ENCODE data around the gene CPS1.

- no peak for TF ChIP-seq CTCF (conservative IDR thresholded peaks at IDR 0.05; ENCODE audit: low read depth, low read length)
- TF ChIP-seq EZH2 (IDR thresholded peaks at IDR 0.05; ENCODE audit: borderline replicate concordance, low read depth, low read length, poor library complexity, severe bottlenecking), result no peak
These were observed 70.5 kb downstream of the CPS1 start for GRCh38 chr2:210626849-210627248.

Data from A673 (cell line).